Measurements from ENCODE around the gene TMEM88. TPM values are rescaled to one million over a fixed set of nuclear protein-coding genes. Genes with fewer than 3 reads are reported as not detected.
A peak's percentile ranks its signal among the peaks of the same experiment; 100 is the strongest.

Gene TMEM88
- total and polyA plus RNA-seq, 2 experiments from 2014 or later: 73.3 to 241 TPM

- H3K4me3 ChIP-seq: no peak overlapping the region
- no peaks in the 10 kb centered on the region for H3K27me3 ChIP-seq
- peaks cover 35% of the 10 kb centered on the region for H3K79me2 ChIP-seq
- 71% methylated on average over 7 of the region's 7 CpGs for WGBS (ENCODE audit: low lambda C conversion rate, missing lambda C conversion rate)
- peaks cover 34% of the 10 kb centered on the region for H3K4me1 ChIP-seq (ENCODE audit: insufficient read depth)
- H3K27ac ChIP-seq: peak overlapping the region; percentile 97
- H4K20me1 ChIP-seq (ENCODE audit: insufficient read depth, poor library complexity, severe bottlenecking): no peaks in the 10 kb centered on the region
- H3K36me3 ChIP-seq (replicated peaks; ENCODE audit: insufficient read depth, low read depth): no peaks in the 10 kb centered on the region
- no peaks in the 10 kb centered on the region for H3K9me3 ChIP-seq (ENCODE audit: low read depth)
- H3K4me2 ChIP-seq: peak overlapping the region; percentile 73
- H2AFZ ChIP-seq: no peak overlapping the region
- no peaks in the 10 kb centered on the region for H3K9me2 ChIP-seq (replicated peaks; ENCODE audit: insufficient read depth)
- DNase-seq (ENCODE audit: low spot score): no peak
- TF ChIP-seq EZH2phosphoT487 (IDR thresholded peaks at IDR 0.05; ENCODE audit: low read depth, severe bottlenecking, unreplicated experiment) (no peak), CTCF (IDR thresholded peaks at IDR 0.05; ENCODE audit: poor library complexity) (no peak), EZH2 (IDR thresholded peaks at IDR 0.05; ENCODE audit: borderline replicate concordance) (no peak)
Measured at GRCh38 chr17:7882068-7882467, 27.2 kb downstream of the TMEM88 start.

GRCh38 chr17:7882629-7883028 is 27.8 kb downstream of the TMEM88 start:
- H3K4me2 ChIP-seq: peak overlapping the region; percentile 73
- H3K36me3 ChIP-seq (replicated peaks; ENCODE audit: insufficient read depth, low read depth): no peaks in the 10 kb centered on the region
- H3K9me3 ChIP-seq (ENCODE audit: low read depth): no peaks in the 10 kb centered on the region
- TF ChIP-seq CTCF (IDR thresholded peaks at IDR 0.05; ENCODE audit: poor library complexity) (no peak), EZH2 (IDR thresholded peaks at IDR 0.05; ENCODE audit: borderline replicate concordance) (no peak), EZH2phosphoT487 (IDR thresholded peaks at IDR 0.05; ENCODE audit: low read depth, severe bottlenecking, unreplicated experiment) (no peak)
- H3K4me3 ChIP-seq: peak overlapping the region; percentile 8
- no peaks in the 10 kb centered on the region for H3K27me3 ChIP-seq
- H2AFZ ChIP-seq: no peak overlapping the region
- H3K9me2 ChIP-seq (replicated peaks; ENCODE audit: insufficient read depth): no peaks in the 10 kb centered on the region
- H4K20me1 ChIP-seq (ENCODE audit: insufficient read depth, poor library complexity, severe bottlenecking): no peaks in the 10 kb centered on the region
- H3K79me2 ChIP-seq: peaks cover 35% of the 10 kb centered on the region
- 55% methylated on average over 3 of the region's 3 CpGs for WGBS (ENCODE audit: low lambda C conversion rate, missing lambda C conversion rate)
- H3K4me1 ChIP-seq (ENCODE audit: insufficient read depth): peaks cover 34% of the 10 kb centered on the region
- peak; percentile 28 for DNase-seq (ENCODE audit: low spot score)
- H3K27ac ChIP-seq: peak overlapping the region; percentile 97

GRCh38 chr17:7883781-7884386 is 29.0 kb downstream of the TMEM88 start:
- Histone ChIP-seq H3K36me3 (replicated peaks; ENCODE audit: insufficient read depth, low read depth) (no peaks in the 10 kb centered on the region), H3K79me2 (peaks cover 38% of the 10 kb centered on the region), H4K20me1 (ENCODE audit: insufficient read depth, poor library complexity, severe bottlenecking) (no peaks in the 10 kb centered on the region), H3K27ac (peak overlapping the region; percentile 97), H3K9me3 (ENCODE audit: low read depth) (no peaks in the 10 kb centered on the region), H3K9me2 (replicated peaks; ENCODE audit: insufficient read depth) (no peaks in the 10 kb centered on the region), H3K4me1 (ENCODE audit: insufficient read depth) (peaks cover 44% of the 10 kb centered on the region), H3K4me2 (peak overlapping the region; percentile 73), H3K27me3 (no peaks in the 10 kb centered on the region), H3K4me3 (peak overlapping the region; percentile 8), H2AFZ (no peak overlapping the region)
- TF ChIP-seq EZH2phosphoT487 (IDR thresholded peaks at IDR 0.05; ENCODE audit: low read depth, severe bottlenecking, unreplicated experiment) (no peak), CTCF (IDR thresholded peaks at IDR 0.05; ENCODE audit: poor library complexity) (no peak), EZH2 (IDR thresholded peaks at IDR 0.05; ENCODE audit: borderline replicate concordance) (no peak)
- 10% methylated on average over 3 of the region's 3 CpGs for WGBS (ENCODE audit: low lambda C conversion rate, missing lambda C conversion rate)
- DNase-seq (ENCODE audit: low spot score): peak; percentile 52

Measured in hepatocyte (in vitro differentiated cells).